ENCODE results near the gene ZFYVE28. TPM values are rescaled to one million over a fixed set of nuclear protein-coding genes. Genes with fewer than 3 reads are reported as not detected.

ZFYVE28 gene
- total and polyA plus RNA-seq, 2 donors from 2014 or later: 8.0 to 18.9 TPM

DNA sequence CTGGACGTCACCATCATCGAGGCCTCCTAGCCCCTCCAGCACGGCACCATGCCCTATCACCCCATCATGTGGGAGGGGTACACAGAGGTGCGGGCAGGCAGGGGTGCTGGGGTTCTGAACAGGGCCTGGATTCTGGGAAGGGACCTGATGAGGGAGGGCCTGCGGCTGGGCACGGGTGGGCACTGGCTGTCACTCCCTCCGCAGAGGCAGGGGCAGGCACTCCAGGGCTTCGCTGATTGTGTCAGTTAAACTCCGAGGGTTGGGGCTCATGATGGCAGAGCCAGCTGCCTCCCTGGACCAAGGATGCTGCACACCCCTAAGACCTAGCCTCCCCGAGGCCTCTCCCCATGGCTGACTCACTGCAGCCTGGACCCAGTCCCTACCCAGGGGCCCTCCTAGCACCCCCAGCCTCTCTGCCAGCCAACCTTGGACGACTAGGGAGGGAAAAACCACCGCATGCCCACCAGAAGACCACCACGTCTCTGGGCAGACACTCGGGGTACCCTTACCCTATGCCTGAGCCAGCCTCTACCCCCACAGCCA, 45.9 kb downstream of the ZFYVE28 start:
- Histone ChIP-seq H3K4me1 (ENCODE audit: control insufficient read depth in 2 of 3, insufficient read depth in 2 of 3, low read depth in 1 of 3, low read length in 3 of 3) (no peaks in the 10 kb centered on the region), H3K9ac (ENCODE audit: low read length in 3 of 3) (no peak overlapping the region), H3K27ac (ENCODE audit: low read depth in 2 of 2, low read length in 2 of 2) (no peak overlapping the region), H3K4me3 (ENCODE audit: low read length in 3 of 3) (no peak overlapping the region), H3K27me3 (ENCODE audit: control insufficient read depth, insufficient read depth, low read length) (no peaks in the 10 kb centered on the region), H3K9me3 (ENCODE audit: control insufficient read depth in 2 of 3, insufficient read depth in 1 of 3, low read length in 3 of 3) (no peaks in the 10 kb centered on the region), H3K36me3 (ENCODE audit: control insufficient read depth in 2 of 3, insufficient read depth in 3 of 3, low read length in 3 of 3) (no peaks in the 10 kb centered on the region)
- TF ChIP-seq, protein P1, sequence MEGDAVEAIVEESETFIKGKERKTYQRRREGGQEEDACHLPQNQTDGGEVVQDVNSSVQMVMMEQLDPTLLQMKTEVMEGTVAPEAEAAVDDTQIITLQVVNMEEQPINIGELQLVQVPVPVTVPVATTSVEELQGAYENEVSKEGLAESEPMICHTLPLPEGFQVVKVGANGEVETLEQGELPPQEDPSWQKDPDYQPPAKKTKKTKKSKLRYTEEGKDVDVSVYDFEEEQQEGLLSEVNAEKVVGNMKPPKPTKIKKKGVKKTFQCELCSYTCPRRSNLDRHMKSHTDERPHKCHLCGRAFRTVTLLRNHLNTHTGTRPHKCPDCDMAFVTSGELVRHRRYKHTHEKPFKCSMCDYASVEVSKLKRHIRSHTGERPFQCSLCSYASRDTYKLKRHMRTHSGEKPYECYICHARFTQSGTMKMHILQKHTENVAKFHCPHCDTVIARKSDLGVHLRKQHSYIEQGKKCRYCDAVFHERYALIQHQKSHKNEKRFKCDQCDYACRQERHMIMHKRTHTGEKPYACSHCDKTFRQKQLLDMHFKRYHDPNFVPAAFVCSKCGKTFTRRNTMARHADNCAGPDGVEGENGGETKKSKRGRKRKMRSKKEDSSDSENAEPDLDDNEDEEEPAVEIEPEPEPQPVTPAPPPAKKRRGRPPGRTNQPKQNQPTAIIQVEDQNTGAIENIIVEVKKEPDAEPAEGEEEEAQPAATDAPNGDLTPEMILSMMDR (IDR thresholded peaks at IDR 0.05; ENCODE audit: borderline replicate concordance, extremely low read depth, insufficient read depth): no peak
- DNase-seq (peak in 1 of 5 donors; percentile 53), FAIRE-seq (no peak)
- intact Hi-C loops (cut with DNase I): no loop called here

GRCh38 chr4:2371765-2372487, 46.5 kb downstream of the ZFYVE28 start:
- H3K9me3 ChIP-seq (ENCODE audit: control insufficient read depth in 2 of 3, insufficient read depth in 1 of 3, low read length in 3 of 3): no peaks in the 10 kb centered on the region
- H3K36me3 ChIP-seq (ENCODE audit: control insufficient read depth in 2 of 3, insufficient read depth in 3 of 3, low read length in 3 of 3): no peaks in the 10 kb centered on the region
- H3K4me3 ChIP-seq (ENCODE audit: low read length in 3 of 3): no peak overlapping the region
- H3K4me1 ChIP-seq (ENCODE audit: control insufficient read depth in 2 of 3, insufficient read depth in 2 of 3, low read depth in 1 of 3, low read length in 3 of 3): no peaks in the 10 kb centered on the region
- no peaks in the 10 kb centered on the region for H3K27me3 ChIP-seq (ENCODE audit: control insufficient read depth, insufficient read depth, low read length)
- no peak overlapping the region for H3K9ac ChIP-seq (ENCODE audit: low read length in 3 of 3)
- TF ChIP-seq, protein P1 (IDR thresholded peaks at IDR 0.05; ENCODE audit: borderline replicate concordance, extremely low read depth, insufficient read depth): no peak
- FAIRE-seq (no peak), DNase-seq (peak in 1 of 5 donors; percentile 52)
- H3K27ac ChIP-seq (ENCODE audit: low read depth in 2 of 2, low read length in 2 of 2): no peak overlapping the region
- intact Hi-C loops (cut with DNase I): no loop called here

GRCh38 chr4:2370597-2371320, 47.7 kb downstream of the ZFYVE28 start:
- H3K4me1 ChIP-seq (ENCODE audit: control insufficient read depth in 2 of 3, insufficient read depth in 2 of 3, low read depth in 1 of 3, low read length in 3 of 3): peaks cover 0 to 3% (median 0%) of the 10 kb centered on the region in 3 donors
- FAIRE-seq (no peak), DNase-seq (peak in 1 of 5 donors; percentile 62)
- no peaks in the 10 kb centered on the region for H3K36me3 ChIP-seq (ENCODE audit: control insufficient read depth in 2 of 3, insufficient read depth in 3 of 3, low read length in 3 of 3)
- H3K27ac ChIP-seq (ENCODE audit: low read depth in 2 of 2, low read length in 2 of 2): no peak overlapping the region
- TF ChIP-seq, protein P1 (IDR thresholded peaks at IDR 0.05; ENCODE audit: borderline replicate concordance, extremely low read depth, insufficient read depth): no peak
- H3K4me3 ChIP-seq (ENCODE audit: low read length in 3 of 3): no peak overlapping the region
- H3K9me3 ChIP-seq (ENCODE audit: control insufficient read depth in 2 of 3, insufficient read depth in 1 of 3, low read length in 3 of 3): no peaks in the 10 kb centered on the region
- H3K9ac ChIP-seq (ENCODE audit: low read length in 3 of 3): no peak overlapping the region
- intact Hi-C loops (cut with DNase I): no loop called here
- H3K27me3 ChIP-seq (ENCODE audit: control insufficient read depth, insufficient read depth, low read length): no peaks in the 10 kb centered on the region
